GM12801 (cell line): ENCODE measurements around the gene TNFSF13B.

Source experiments
- TF ChIP-seq, protein P1 (sequence below): IDR thresholded peaks from one replicate; pipeline ENCODE4 v1.5.1; 2011; ENCODE audit warnings: control low read depth; ENCODE audit not compliant: insufficient read length; ENCODE audit errors: extremely low read depth

The TNFSF13B gene

GRCh38 chr13:108269601-108270328, at the start of gene TNFSF13B:
Gene TNFSF13B (plus strand): TSS chr13:108269718. CDS start chr13:108269896, 178 bp downstream.
- TF ChIP-seq, protein P1, sequence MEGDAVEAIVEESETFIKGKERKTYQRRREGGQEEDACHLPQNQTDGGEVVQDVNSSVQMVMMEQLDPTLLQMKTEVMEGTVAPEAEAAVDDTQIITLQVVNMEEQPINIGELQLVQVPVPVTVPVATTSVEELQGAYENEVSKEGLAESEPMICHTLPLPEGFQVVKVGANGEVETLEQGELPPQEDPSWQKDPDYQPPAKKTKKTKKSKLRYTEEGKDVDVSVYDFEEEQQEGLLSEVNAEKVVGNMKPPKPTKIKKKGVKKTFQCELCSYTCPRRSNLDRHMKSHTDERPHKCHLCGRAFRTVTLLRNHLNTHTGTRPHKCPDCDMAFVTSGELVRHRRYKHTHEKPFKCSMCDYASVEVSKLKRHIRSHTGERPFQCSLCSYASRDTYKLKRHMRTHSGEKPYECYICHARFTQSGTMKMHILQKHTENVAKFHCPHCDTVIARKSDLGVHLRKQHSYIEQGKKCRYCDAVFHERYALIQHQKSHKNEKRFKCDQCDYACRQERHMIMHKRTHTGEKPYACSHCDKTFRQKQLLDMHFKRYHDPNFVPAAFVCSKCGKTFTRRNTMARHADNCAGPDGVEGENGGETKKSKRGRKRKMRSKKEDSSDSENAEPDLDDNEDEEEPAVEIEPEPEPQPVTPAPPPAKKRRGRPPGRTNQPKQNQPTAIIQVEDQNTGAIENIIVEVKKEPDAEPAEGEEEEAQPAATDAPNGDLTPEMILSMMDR: no peak

GRCh38 chr13:108220041-108220440, 49.5 kb upstream of the TNFSF13B start:
- TF ChIP-seq, protein P1: no peak

GRCh38 chr13:108223687-108224503, 45.6 kb upstream of the TNFSF13B start:
- TF ChIP-seq, protein P1: no peak

- TF ChIP-seq, protein P1: no peak
These were observed 44.1 kb upstream of the TNFSF13B start for GRCh38 chr13:108225440-108225839.

DNA sequence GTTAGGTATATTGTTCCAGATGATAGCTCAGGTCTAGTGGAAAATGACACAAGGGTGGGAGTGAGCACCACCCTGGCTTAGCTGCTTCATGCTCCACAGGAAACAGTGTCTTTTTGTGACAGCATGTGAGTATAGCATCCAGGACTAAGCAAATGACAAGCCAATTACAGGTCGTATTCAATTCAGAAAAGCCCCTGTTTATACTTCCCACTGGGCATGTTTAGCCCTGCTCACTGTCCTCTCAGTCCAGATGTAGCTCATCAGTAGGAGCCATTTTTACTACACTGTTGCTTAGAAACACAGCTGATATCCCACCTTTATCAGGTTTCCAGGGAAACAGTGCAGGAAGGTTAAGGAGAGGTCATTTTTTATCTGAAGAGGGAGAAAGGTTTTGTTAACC, 43.3 kb upstream of the TNFSF13B start:
- TF ChIP-seq, protein P1: no peak

DNA sequence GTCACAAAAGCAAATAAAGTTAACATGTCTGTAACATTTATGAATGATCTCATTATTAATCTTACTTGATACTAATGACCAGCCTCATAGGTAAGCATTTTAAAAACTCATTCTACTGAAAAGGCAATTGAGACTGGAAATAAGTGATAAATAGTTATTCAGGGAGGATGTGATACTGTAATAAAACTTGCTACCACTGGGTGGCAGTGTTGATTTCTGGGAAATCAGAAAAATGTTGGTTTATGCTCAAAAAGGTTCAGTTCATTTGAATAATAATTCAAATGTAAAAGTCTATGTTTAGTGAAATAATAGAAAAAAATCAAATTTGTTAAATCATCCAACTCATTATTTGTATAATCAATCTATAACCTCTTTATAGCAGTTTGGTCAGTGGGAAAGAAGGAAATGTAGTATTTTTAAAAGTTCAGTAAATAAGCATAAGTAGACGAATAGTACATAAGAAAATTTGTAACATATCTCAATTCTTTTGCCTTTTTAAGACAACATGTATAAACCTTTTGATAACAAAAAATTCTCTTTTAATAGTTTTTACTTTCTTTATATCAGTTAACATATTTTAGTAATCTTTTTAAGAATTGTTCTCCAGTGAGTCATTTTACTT, 41.8 kb upstream of the TNFSF13B start:
- TF ChIP-seq, protein P1: no peak

GRCh38 chr13:108230377-108230776, 39.1 kb upstream of the TNFSF13B start:
- TF ChIP-seq, protein P1: no peak
